WERI-Rb-1 (cell line): ENCODE data around the gene BPNT1.
A peak's percentile ranks its signal among the peaks of the same experiment; 100 is the strongest.

Experiments
- DNase-seq: peaks from one replicate; pipeline ENCODE4 v3.0.0-alpha.2; 2020
- H3K27ac ChIP-seq: fragments of 250-450 bp; sonication (Bioruptor Pico); 2 replicates; pipeline ENCODE4 v1.5.1; 2020; ENCODE audit warnings: mild to moderate bottlenecking, moderate library complexity
- H3K27me3 ChIP-seq: fragments of 250-450 bp; sonication (Bioruptor Pico); 2 replicates; pipeline ENCODE4 v1.5.1; 2021; ENCODE audit warnings: mild to moderate bottlenecking, low read depth, moderate library complexity; ENCODE audit not compliant: insufficient read depth, severe bottlenecking
- H3K36me3 ChIP-seq: fragments of 250-450 bp; sonication (Bioruptor Pico); 2 replicates; pipeline ENCODE4 v1.5.1; 2020; ENCODE audit warnings: mild to moderate bottlenecking, moderate library complexity
- H3K4me3 ChIP-seq: 2 replicates; pipeline ENCODE4 v1.5.1; 2011; ENCODE audit warnings: low read depth, mild to moderate bottlenecking, control low read depth, low read length
- H3K9me3 ChIP-seq: fragments of 250-450 bp; sonication (Bioruptor Pico); 2 replicates; pipeline ENCODE4 v1.5.1; 2021; ENCODE audit warnings: mild to moderate bottlenecking, moderate library complexity; ENCODE audit not compliant: severe bottlenecking
- TF ChIP-seq, protein P1 (sequence below): IDR thresholded peaks from 2 replicates; pipeline ENCODE4 v1.5.1; 2011; ENCODE audit warnings: low read depth, mild to moderate bottlenecking, control low read depth, inconsistent platforms, low read length

Gene BPNT1

DNA sequence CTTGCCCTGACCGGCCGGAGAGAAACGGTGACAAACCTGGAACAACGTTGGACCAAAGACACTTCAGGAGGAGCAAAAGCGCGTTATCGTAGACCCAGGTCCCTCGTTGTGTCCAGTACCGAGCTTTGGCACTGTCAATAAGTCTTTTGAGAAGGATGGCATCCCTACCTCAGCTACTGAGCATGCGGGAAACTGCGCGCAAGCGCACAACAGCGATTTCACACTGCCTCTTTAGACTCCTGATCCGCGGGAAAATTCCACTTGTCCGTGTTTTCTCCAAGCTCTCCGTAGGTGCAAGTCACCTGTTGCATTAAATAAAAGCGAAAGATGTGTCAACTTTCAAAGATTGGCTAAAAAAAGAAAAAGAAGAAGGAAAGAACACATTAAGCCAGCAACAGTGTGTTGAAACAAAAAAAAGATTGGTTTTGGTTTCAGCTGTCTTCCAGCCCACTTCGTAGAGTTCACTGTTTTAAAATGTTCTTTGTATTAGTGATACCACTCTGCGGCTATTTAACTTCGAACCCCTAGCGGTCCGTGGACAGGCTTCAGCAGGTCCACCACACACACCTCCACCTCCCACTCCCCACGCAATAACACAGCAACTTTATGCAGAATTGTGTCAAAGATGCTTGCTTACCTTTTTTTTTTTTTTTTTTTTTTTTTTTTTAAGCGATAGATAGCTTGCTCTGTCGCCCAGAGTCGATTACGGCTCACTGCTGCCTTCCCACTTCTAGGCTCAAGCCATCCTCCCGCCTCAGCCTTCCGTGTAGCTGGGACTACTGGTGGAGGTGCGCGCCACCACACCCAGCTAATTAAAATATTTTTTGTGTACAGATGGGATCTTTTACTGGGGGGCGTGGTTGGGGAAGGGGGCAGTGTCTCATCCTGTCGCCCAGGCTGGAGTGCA is at the start of gene BPNT1:
Gene BPNT1, minus strand, starts transcription at position 139 of the 907 bp plus-strand sequence. CDS start 9,942 bp downstream, outside the sequence.
- no peaks in the 10 kb centered on the region for H3K9me3 ChIP-seq
- no peaks in the 10 kb centered on the region; the same call in 1 of the 2 replicates for H3K36me3 ChIP-seq
- peak; percentile 97 for DNase-seq
- TF ChIP-seq, protein P1, sequence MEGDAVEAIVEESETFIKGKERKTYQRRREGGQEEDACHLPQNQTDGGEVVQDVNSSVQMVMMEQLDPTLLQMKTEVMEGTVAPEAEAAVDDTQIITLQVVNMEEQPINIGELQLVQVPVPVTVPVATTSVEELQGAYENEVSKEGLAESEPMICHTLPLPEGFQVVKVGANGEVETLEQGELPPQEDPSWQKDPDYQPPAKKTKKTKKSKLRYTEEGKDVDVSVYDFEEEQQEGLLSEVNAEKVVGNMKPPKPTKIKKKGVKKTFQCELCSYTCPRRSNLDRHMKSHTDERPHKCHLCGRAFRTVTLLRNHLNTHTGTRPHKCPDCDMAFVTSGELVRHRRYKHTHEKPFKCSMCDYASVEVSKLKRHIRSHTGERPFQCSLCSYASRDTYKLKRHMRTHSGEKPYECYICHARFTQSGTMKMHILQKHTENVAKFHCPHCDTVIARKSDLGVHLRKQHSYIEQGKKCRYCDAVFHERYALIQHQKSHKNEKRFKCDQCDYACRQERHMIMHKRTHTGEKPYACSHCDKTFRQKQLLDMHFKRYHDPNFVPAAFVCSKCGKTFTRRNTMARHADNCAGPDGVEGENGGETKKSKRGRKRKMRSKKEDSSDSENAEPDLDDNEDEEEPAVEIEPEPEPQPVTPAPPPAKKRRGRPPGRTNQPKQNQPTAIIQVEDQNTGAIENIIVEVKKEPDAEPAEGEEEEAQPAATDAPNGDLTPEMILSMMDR, result no peak
- no peaks in the 10 kb centered on the region for H3K27me3 ChIP-seq
- H3K27ac ChIP-seq, result peak within 1 kb of the TSS; percentile 60
- peak within 1 kb of the TSS; percentile 86 for H3K4me3 ChIP-seq

- no peak for DNase-seq
- Histone ChIP-seq H3K27me3 (no peaks in the 10 kb centered on the region), H3K4me3 (no peak overlapping the region), H3K9me3 (no peaks in the 10 kb centered on the region), H3K36me3 (peaks cover 65% of the 10 kb centered on the region), H3K27ac (no peak overlapping the region)
- TF ChIP-seq, protein P1, result no peak
These were observed 47.6 kb upstream of the BPNT1 start for GRCh38 chr1:220137019-220137786.

DNA sequence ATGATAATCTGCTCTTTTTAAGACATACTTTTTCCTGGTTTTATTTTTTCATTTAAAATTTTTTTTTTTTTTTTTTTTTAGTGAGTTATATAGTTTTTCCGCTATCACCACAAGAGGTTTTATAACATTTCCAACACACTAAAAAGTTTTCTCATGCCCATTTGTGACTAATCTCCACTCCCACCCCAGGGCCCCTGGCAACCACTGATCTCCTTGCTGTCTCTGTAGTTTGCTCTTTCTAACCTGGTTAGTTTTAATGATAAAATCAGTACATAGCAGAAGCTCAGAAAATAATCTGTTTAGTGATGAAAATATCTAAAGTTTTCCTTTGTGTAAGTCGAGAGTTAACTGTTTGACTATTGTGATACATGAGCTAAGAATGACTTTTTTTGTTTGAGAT is 46.2 kb upstream of the BPNT1 start:
- Histone ChIP-seq H3K4me3 (no peak overlapping the region), H3K27ac (no peak overlapping the region), H3K36me3 (peaks cover 53% of the 10 kb centered on the region), H3K27me3 (no peaks in the 10 kb centered on the region), H3K9me3 (no peaks in the 10 kb centered on the region)
- no peak for DNase-seq
- TF ChIP-seq, protein P1, result no peak

GRCh38 chr1:220129479-220130210 is 40.1 kb upstream of the BPNT1 start:
- DNase-seq, result no peak
- Histone ChIP-seq H3K27ac (no peak overlapping the region), H3K27me3 (no peaks in the 10 kb centered on the region), H3K4me3 (no peak overlapping the region), H3K9me3 (no peaks in the 10 kb centered on the region), H3K36me3 (peaks cover 33% of the 10 kb centered on the region)
- TF ChIP-seq, protein P1, result no peak

GRCh38 chr1:220127076-220127475 is 37.5 kb upstream of the BPNT1 start:
- no peaks in the 10 kb centered on the region for H3K9me3 ChIP-seq
- H3K36me3 ChIP-seq, result peaks cover 25% of the 10 kb centered on the region
- TF ChIP-seq, protein P1, result no peak
- no peak overlapping the region for H3K4me3 ChIP-seq
- no peak for DNase-seq
- H3K27me3 ChIP-seq, result no peaks in the 10 kb centered on the region
- H3K27ac ChIP-seq, result no peak overlapping the region
